Measurements from ENCODE around the gene NLRP9. TPM values are rescaled to one million over a fixed set of nuclear protein-coding genes. Genes with fewer than 3 reads are reported as not detected.

NLRP9 gene
- total RNA-seq, 1 experiment from 2014 or later, result not detected

- CTCF ChIA-PET, result interaction anchor here (0.6 to 0.8 kb wide), 2 partner anchors 13 to 15 kb away, joined by 3 to 4 read pairs; partner anchors contain the start of gene U2AF2
- POLR2A ChIA-PET, result no interaction called here
- H3K27me3 Mint-ChIP-seq (ENCODE audit: low read depth), result no peaks in the 10 kb centered on the region; the same call in 1 of the 2 replicates
Observed at GRCh38 chr19:55667511-55667910, 70.7 kb downstream of the NLRP9 start.

GRCh38 chr19:55667006-55667381 lies 71.2 kb downstream of the NLRP9 start:
- Mint-ChIP-seq H3K27ac (no peak overlapping the region), H3K4me3 (no peak overlapping the region), H3K4me1 (peaks cover 15% of the 10 kb centered on the region), H3K27me3 (ENCODE audit: low read depth) (no peaks in the 10 kb centered on the region; the same call in 1 of the 2 replicates), H3K36me3 (peaks cover 62% of the 10 kb centered on the region), H3K9me3 (no peaks in the 10 kb centered on the region)
- no peak for ATAC-seq
- POLR2A ChIA-PET, result no interaction called here
- CTCF ChIA-PET, result interaction anchor here (0.6 kb wide), 1 partner anchor 12 kb away, joined by 4 read pairs; the partner anchor contains the start of gene U2AF2
- DNase-seq (ENCODE audit: low spot score), result no peak
- TF ChIP-seq TEAD4 (CRISPR knock-in tag; IDR thresholded peaks at IDR 0.05) (no peak), NFATC4 (CRISPR knock-in tag; IDR thresholded peaks at IDR 0.05) (no peak)

More at GRCh38 chr19:55667511-55667910, 70.7 kb downstream of the NLRP9 start:
- Mint-ChIP-seq H3K4me3 (no peak overlapping the region), H3K27ac (no peak overlapping the region), H3K36me3 (peaks cover 64% of the 10 kb centered on the region), H3K9me3 (no peaks in the 10 kb centered on the region), H3K4me1 (peaks cover 19% of the 10 kb centered on the region)
- ATAC-seq (no peak), DNase-seq (ENCODE audit: low spot score) (no peak)
- no peak for TF ChIP-seq SOX15 (CRISPR knock-in tag; IDR thresholded peaks at IDR 0.05)
- no peak for TF ChIP-seq JUN (CRISPR knock-in tag; IDR thresholded peaks at IDR 0.05)
- TF ChIP-seq ZNF416 (CRISPR knock-in tag; IDR thresholded peaks at IDR 0.05), result no peak
- no peak for TF ChIP-seq ZNF532 (CRISPR knock-in tag; IDR thresholded peaks at IDR 0.05; ENCODE audit: borderline replicate concordance)

GRCh38 chr19:55666343-55667005 lies 71.7 kb downstream of the NLRP9 start:
- POLR2A ChIA-PET, result no interaction called here
- H3K36me3 Mint-ChIP-seq, result peaks cover 64% of the 10 kb centered on the region
- H3K4me3 Mint-ChIP-seq, result no peak overlapping the region
- TF ChIP-seq TEAD4 (CRISPR knock-in tag; IDR thresholded peaks at IDR 0.05), result no peak
- no peak for TF ChIP-seq PRDM15 (CRISPR knock-in tag; IDR thresholded peaks at IDR 0.05)
- no peak for TF ChIP-seq STAT6 (CRISPR knock-in tag; conservative IDR thresholded peaks at IDR 0.05; ENCODE audit: low read depth)
- no peak for TF ChIP-seq E2F5 (CRISPR knock-in tag; IDR thresholded peaks at IDR 0.05)
- TF ChIP-seq ERG (CRISPR knock-in tag; IDR thresholded peaks at IDR 0.05), result no peak
- TF ChIP-seq SMAD3 (CRISPR knock-in tag; IDR thresholded peaks at IDR 0.05; ENCODE audit: borderline replicate concordance), result no peak
- no peak for TF ChIP-seq ZSCAN18 (CRISPR knock-in tag; IDR thresholded peaks at IDR 0.05)
- TF ChIP-seq ZMAT4 (CRISPR knock-in tag; IDR thresholded peaks at IDR 0.05), result no peak
- no peak for TF ChIP-seq ZNF317 (CRISPR knock-in tag; IDR thresholded peaks at IDR 0.05; ENCODE audit: borderline replicate concordance, low read depth)
- no peak for TF ChIP-seq ELF4 (CRISPR knock-in tag; IDR thresholded peaks at IDR 0.05; ENCODE audit: low read depth)

More at GRCh38 chr19:55666343-55667005, 71.7 kb downstream of the NLRP9 start:
- ATAC-seq, result no peak
- Mint-ChIP-seq H3K27me3 (ENCODE audit: low read depth) (no peaks in the 10 kb centered on the region; the same call in 1 of the 2 replicates), H3K4me1 (peaks cover 11% of the 10 kb centered on the region), H3K27ac (no peak overlapping the region), H3K9me3 (no peaks in the 10 kb centered on the region)
- CTCF ChIA-PET, result interaction anchor here (0.6 to 1.0 kb wide), 2 partner anchors 12 kb away, joined by 3 to 4 read pairs; partner anchors contain the start of gene U2AF2
- DNase-seq (ENCODE audit: low spot score), result no peak
